Nephron progenitor cell (in vitro differentiated cells): ENCODE data around the gene TBC1D13.

Source experiments
- DNase-seq: peaks from one replicate; pipeline ENCODE4 v3.0.0; 2021
- H3K27ac Mint-ChIP-seq: 2 replicates; pipeline ENCODE4 v1.8.0; 2021; ENCODE audit warnings: mild to moderate bottlenecking, moderate library complexity, mixed read lengths
- H3K27me3 Mint-ChIP-seq: 2 replicates; pipeline ENCODE4 v1.8.0; 2021; ENCODE audit warnings: mild to moderate bottlenecking, low read depth, mixed read lengths; ENCODE audit not compliant: poor library complexity
- H3K36me3 Mint-ChIP-seq: 2 replicates; pipeline ENCODE4 v1.8.0; 2021; ENCODE audit warnings: low read depth, mixed read lengths
- H3K4me1 Mint-ChIP-seq: 2 replicates; pipeline ENCODE4 v1.8.0; 2021; ENCODE audit warnings: mixed read lengths
- H3K4me3 Mint-ChIP-seq: 2 replicates; pipeline ENCODE4 v1.8.0; 2021; ENCODE audit warnings: mild to moderate bottlenecking, moderate library complexity, mixed read lengths
- H3K9me3 Mint-ChIP-seq: 2 replicates; pipeline ENCODE4 v1.8.0; 2021; ENCODE audit warnings: mild to moderate bottlenecking, moderate library complexity, mixed read lengths
- TF ChIP-seq, protein P1 (sequence below): fragments of 200-600 bp; sonication (generic); IDR thresholded peaks from 2 replicates; pipeline ENCODE4 v1.5.0; 2021; ENCODE audit warnings: antibody characterized with exemption

TBC1D13 gene

DNA sequence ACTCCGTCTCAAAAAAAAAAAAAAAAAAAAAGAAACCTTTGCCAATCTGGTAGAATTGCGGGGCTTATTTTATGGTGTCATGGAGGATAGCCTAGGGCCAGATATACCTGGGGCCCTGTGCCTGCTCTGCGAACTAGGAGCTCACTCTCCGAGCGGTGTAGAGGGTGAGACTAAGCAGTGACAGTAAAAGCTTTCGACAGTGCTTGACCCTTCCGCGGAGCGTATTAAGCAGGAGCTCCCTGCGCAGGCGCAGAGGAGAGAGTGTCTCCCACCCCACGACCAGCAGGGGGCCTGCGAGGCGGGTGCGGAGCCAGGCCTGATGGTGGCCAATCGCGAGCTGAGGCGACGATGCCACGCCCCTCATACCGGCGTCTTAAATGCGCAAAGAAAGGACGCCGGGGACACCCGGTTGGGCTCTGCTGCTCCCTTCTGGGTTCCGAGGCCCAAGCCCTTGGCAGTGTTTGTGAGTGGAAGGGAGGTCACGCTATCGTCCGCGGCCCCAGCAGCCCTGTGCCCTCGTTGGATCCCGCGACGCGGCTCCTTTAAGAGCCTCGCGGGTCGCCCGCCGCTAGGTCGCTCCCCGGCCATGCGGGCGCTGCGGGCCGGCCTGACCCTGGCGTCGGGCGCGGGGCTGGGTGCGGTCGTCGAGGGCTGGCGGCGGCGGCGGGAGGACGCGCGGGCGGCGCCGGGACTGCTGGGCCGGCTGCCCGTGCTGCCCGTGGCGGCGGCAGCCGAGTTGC is 31.2 kb downstream of the TBC1D13 start, which contains the start of gene ENDOG:
Gene ENDOG (plus strand): TSS at position 402 of the 740 bp plus-strand sequence. CDS start 185 bp downstream, at position 587.
- peak within 1 kb of the TSS; percentile 83 for H3K4me3 Mint-ChIP-seq
- peaks cover 13% of the 10 kb centered on the region for H3K27me3 Mint-ChIP-seq
- no peaks in the 10 kb centered on the region for H3K9me3 Mint-ChIP-seq
- H3K27ac Mint-ChIP-seq, result peak within 1 kb of the TSS; percentile 59
- peaks cover 10% of the 10 kb centered on the region for H3K4me1 Mint-ChIP-seq
- peak; percentile 99 for DNase-seq
- TF ChIP-seq, protein P1, sequence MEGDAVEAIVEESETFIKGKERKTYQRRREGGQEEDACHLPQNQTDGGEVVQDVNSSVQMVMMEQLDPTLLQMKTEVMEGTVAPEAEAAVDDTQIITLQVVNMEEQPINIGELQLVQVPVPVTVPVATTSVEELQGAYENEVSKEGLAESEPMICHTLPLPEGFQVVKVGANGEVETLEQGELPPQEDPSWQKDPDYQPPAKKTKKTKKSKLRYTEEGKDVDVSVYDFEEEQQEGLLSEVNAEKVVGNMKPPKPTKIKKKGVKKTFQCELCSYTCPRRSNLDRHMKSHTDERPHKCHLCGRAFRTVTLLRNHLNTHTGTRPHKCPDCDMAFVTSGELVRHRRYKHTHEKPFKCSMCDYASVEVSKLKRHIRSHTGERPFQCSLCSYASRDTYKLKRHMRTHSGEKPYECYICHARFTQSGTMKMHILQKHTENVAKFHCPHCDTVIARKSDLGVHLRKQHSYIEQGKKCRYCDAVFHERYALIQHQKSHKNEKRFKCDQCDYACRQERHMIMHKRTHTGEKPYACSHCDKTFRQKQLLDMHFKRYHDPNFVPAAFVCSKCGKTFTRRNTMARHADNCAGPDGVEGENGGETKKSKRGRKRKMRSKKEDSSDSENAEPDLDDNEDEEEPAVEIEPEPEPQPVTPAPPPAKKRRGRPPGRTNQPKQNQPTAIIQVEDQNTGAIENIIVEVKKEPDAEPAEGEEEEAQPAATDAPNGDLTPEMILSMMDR, result peak; percentile 95
- H3K36me3 Mint-ChIP-seq, result peaks cover 15% of the 10 kb centered on the region

DNA sequence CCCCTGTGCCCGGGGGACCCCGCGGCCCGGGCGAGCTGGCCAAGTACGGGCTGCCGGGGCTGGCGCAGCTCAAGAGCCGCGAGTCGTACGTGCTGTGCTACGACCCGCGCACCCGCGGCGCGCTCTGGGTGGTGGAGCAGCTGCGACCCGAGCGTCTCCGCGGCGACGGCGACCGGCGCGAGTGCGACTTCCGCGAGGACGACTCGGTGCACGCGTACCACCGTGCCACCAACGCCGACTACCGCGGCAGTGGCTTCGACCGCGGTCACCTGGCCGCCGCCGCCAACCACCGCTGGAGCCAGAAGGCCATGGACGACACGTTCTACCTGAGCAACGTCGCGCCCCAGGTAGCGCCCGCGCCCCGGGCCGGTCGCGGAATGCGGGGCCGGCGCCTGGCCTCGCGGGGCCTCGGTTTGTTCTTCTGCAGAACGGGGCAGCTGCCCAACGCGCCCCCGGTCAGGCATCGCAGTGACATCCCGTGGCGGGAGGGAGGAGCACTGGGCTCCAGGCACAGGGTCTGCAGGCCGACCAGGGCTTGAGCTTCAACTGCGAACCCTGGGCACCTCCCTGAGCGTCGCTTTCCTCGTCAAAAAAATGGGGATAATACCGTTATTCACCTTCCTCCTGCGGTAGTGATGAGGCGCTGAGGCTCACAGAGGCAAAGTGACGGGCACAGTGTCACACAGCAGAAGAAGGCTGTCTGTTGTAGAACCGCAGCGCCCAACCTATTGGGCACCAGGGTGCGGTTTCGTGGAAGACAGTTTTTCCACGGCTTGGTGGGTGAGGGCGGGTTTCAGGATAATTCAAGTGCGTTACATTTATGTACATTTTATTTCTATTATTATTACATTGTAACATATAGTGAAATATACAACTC is 32.0 kb downstream of the TBC1D13 start:
- Mint-ChIP-seq H3K4me3 (peak overlapping the region; percentile 83), H3K27ac (no peak overlapping the region), H3K27me3 (peaks cover 13% of the 10 kb centered on the region), H3K36me3 (peaks cover 15% of the 10 kb centered on the region), H3K9me3 (no peaks in the 10 kb centered on the region), H3K4me1 (peaks cover 10% of the 10 kb centered on the region)
- TF ChIP-seq, protein P1, result no peak
- DNase-seq, result peak; percentile 60

DNA sequence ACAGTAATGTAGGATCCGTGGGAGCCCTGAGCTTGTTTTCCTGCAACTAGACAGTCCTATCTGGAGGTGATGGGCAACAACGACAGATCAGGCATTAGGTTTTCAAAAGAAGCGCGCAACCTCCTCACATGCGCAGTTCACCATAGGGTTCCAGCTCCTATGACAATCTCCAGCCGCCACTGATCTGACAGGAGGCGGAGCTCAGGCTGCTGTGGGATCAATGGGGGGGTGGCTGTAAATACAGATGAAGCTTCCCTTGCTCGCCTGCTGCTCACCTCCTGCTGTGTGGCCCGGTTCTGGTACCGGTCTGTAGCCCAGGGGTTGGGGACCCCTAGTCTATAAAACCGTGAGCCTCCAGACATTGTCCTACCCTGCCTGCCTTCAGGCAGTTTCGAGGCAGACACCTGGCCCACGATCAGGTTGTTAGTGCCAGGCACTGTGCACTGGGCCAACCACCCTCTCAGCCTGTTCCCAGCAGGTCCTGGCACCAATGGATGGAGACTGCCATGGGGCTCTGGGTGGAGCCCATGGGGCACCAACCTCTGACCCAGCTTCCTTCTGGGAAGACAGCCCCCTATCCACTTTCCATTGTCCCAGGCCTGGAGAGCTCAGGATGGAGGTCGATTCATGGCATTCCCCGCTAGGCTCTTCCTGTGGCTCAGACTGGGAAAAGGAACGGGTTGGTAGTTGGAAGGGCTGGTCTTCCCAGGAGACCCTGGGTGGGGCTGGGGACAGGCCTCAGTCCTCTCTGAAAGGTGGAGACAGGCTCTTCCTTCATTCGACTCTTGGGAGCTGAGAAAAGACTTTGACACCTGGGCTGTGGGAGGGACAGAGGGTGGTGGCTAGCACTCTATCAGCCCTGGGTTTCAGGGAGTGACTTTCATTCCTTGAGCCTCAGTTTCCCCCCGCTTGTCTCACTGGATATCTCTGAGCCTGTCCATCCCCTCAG is 32.9 kb downstream of the TBC1D13 start:
- no peak overlapping the region for H3K27ac Mint-ChIP-seq
- H3K27me3 Mint-ChIP-seq, result peaks cover 13% of the 10 kb centered on the region
- peaks cover 10% of the 10 kb centered on the region for H3K4me1 Mint-ChIP-seq
- H3K4me3 Mint-ChIP-seq, result peak overlapping the region; percentile 83
- no peaks in the 10 kb centered on the region for H3K9me3 Mint-ChIP-seq
- H3K36me3 Mint-ChIP-seq, result peaks cover 15% of the 10 kb centered on the region
- peak; percentile 17 for DNase-seq
- TF ChIP-seq, protein P1, result no peak

DNA sequence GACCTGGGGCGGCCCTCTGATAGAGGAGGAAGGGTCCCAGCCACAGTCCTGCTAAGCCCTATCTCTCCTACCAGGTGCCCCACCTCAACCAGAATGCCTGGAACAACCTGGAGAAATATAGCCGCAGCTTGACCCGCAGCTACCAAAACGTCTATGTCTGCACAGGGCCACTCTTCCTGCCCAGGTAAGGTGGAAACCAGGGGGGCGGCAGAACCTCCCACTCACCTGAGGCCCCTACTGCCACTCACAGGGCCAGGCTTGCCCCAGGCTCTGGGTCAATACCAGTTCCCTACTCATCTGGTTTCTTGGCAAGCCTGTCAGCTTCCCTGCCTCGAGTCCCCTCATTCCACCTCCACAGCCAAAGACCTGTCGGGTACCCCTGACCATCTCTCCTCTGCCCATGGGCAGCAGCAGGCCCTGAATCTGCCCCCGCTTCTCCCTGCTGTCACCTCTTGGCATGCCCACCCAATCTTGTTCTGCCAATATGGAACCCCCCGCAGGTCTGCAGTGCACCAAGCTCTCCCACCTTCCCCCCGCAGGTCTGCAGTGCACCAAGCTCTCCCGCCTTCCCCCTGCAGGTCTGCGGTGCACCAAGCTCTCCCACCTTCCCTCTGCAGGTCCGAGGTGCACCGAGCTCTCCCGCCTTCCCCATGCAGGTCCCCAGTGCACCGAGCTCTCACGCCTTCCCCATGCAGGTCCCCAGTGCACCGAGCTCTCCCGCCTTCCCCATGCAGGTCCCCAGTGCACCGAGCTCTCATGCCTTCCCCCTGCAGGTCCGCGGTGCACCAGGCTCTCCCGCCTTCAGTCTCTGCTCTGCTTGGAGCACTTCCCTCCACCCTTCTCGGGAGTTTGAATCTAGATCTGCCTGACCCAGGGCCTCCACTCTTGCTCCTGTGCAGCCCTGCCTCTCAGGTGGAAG is 33.9 kb downstream of the TBC1D13 start:
- Mint-ChIP-seq H3K27me3 (peaks cover 11% of the 10 kb centered on the region), H3K4me3 (peak overlapping the region; percentile 83), H3K4me1 (peaks cover 10% of the 10 kb centered on the region), H3K9me3 (no peaks in the 10 kb centered on the region), H3K27ac (peak overlapping the region; percentile 16), H3K36me3 (peaks cover 15% of the 10 kb centered on the region)
- TF ChIP-seq, protein P1, result no peak
- no peak for DNase-seq
